ENCODE results near the gene TSGA10. TPM values are rescaled to one million over a fixed set of nuclear protein-coding genes. Genes with fewer than 3 reads are reported as not detected.

TSGA10 gene
- total RNA-seq, 2 donors from 2014 or later, result 3.5 to 9.8 TPM

GRCh38 chr2:99171377-99172140, 16.8 kb upstream of the TSGA10 start:
- ATAC-seq (replicated peaks), result peak; percentile 23
- no peak overlapping the region for H3K4me3 Mint-ChIP-seq
- no peaks in the 10 kb centered on the region for H3K9me3 Mint-ChIP-seq
- H3K27me3 Mint-ChIP-seq, result no peaks in the 10 kb centered on the region
- H3K27ac Mint-ChIP-seq, result peak overlapping the region; percentile 36
- H3K4me1 Mint-ChIP-seq, result peaks cover 20% of the 10 kb centered on the region
- H3K36me3 Mint-ChIP-seq (ENCODE audit: low read depth), result peaks cover 96% of the 10 kb centered on the region

GRCh38 chr2:99169534-99169933, 14.8 kb upstream of the TSGA10 start:
- Mint-ChIP-seq H3K36me3 (ENCODE audit: low read depth) (peaks cover 99% of the 10 kb centered on the region), H3K4me3 (no peak overlapping the region), H3K4me1 (peaks cover 10% of the 10 kb centered on the region), H3K27ac (peak overlapping the region; percentile 46), H3K9me3 (no peaks in the 10 kb centered on the region), H3K27me3 (no peaks in the 10 kb centered on the region)
- peak; percentile 45 for ATAC-seq (replicated peaks)

GRCh38 chr2:99166218-99166617, 11.5 kb upstream of the TSGA10 start:
- no peaks in the 10 kb centered on the region for H3K4me1 Mint-ChIP-seq
- H3K27ac Mint-ChIP-seq, result peak overlapping the region; percentile 5
- no peaks in the 10 kb centered on the region for H3K27me3 Mint-ChIP-seq
- H3K4me3 Mint-ChIP-seq, result no peak overlapping the region
- peak; percentile 59 for ATAC-seq (replicated peaks)
- H3K9me3 Mint-ChIP-seq, result no peaks in the 10 kb centered on the region
- peaks cover 96% of the 10 kb centered on the region for H3K36me3 Mint-ChIP-seq (ENCODE audit: low read depth)

GRCh38 chr2:99159594-99159993, 4.9 kb upstream of the TSGA10 start:
- H3K27me3 Mint-ChIP-seq, result no peaks in the 10 kb centered on the region
- H3K4me1 Mint-ChIP-seq, result peaks cover 10% of the 10 kb centered on the region
- no peak for ATAC-seq (replicated peaks)

GRCh38 chr2:99158599-99158998, 3.9 kb upstream of the TSGA10 start:
- Mint-ChIP-seq H3K4me1 (peaks cover 10% of the 10 kb centered on the region), H3K4me3 (no peak overlapping the region), H3K36me3 (ENCODE audit: low read depth) (peaks cover 50% of the 10 kb centered on the region), H3K9me3 (no peaks in the 10 kb centered on the region), H3K27ac (no peak overlapping the region), H3K27me3 (no peaks in the 10 kb centered on the region)
- no peak for ATAC-seq (replicated peaks)

More at GRCh38 chr2:99159594-99159993, 4.9 kb upstream of the TSGA10 start:
- peak overlapping the region; percentile 62 for H3K27ac Mint-ChIP-seq
- peaks cover 56% of the 10 kb centered on the region for H3K36me3 Mint-ChIP-seq (ENCODE audit: low read depth)
- no peaks in the 10 kb centered on the region for H3K9me3 Mint-ChIP-seq
- no peak overlapping the region for H3K4me3 Mint-ChIP-seq

GRCh38 chr2:99156891-99157290, 2.1 kb upstream of the TSGA10 start:
- no peaks in the 10 kb centered on the region for H3K9me3 Mint-ChIP-seq
- no peaks in the 10 kb centered on the region for H3K27me3 Mint-ChIP-seq
- H3K4me3 Mint-ChIP-seq, result no peak overlapping the region
- H3K4me1 Mint-ChIP-seq, result peaks cover 10% of the 10 kb centered on the region
- H3K36me3 Mint-ChIP-seq (ENCODE audit: low read depth), result peaks cover 34% of the 10 kb centered on the region
- peak overlapping the region; percentile 18 for H3K27ac Mint-ChIP-seq
- ATAC-seq (replicated peaks), result no peak

- Mint-ChIP-seq H3K27ac (no peak overlapping the region), H3K4me1 (peaks cover 11% of the 10 kb centered on the region), H3K9me3 (no peaks in the 10 kb centered on the region), H3K27me3 (no peaks in the 10 kb centered on the region), H3K36me3 (ENCODE audit: low read depth) (peaks cover 8% of the 10 kb centered on the region), H3K4me3 (no peak overlapping the region)
- ATAC-seq (replicated peaks), result no peak
These were observed 679 bp downstream of the TSGA10 start for GRCh38 chr2:99153921-99154604.

- H3K27ac Mint-ChIP-seq, result no peak overlapping the region
- H3K27me3 Mint-ChIP-seq, result no peaks in the 10 kb centered on the region
- H3K4me3 Mint-ChIP-seq, result no peak overlapping the region
- H3K9me3 Mint-ChIP-seq, result no peaks in the 10 kb centered on the region
- H3K36me3 Mint-ChIP-seq (ENCODE audit: low read depth), result peaks cover 13% of the 10 kb centered on the region
- ATAC-seq (replicated peaks), result no peak
- peaks cover 9% of the 10 kb centered on the region for H3K4me1 Mint-ChIP-seq
These were observed 2.4 kb downstream of the TSGA10 start for GRCh38 chr2:99152199-99152895.

GRCh38 chr2:99150706-99151105, 4.0 kb downstream of the TSGA10 start:
- Mint-ChIP-seq H3K36me3 (ENCODE audit: low read depth) (peaks cover 13% of the 10 kb centered on the region), H3K9me3 (no peaks in the 10 kb centered on the region), H3K4me1 (peaks cover 5% of the 10 kb centered on the region), H3K27ac (peak overlapping the region; percentile 10), H3K27me3 (no peaks in the 10 kb centered on the region), H3K4me3 (no peak overlapping the region)
- ATAC-seq (replicated peaks), result no peak

- Mint-ChIP-seq H3K27ac (peak within 1 kb of the TSS; percentile 97), H3K36me3 (ENCODE audit: low read depth) (peaks cover 6% of the 10 kb centered on the region), H3K9me3 (no peaks in the 10 kb centered on the region), H3K27me3 (no peaks in the 10 kb centered on the region), H3K4me1 (peaks cover 4% of the 10 kb centered on the region), H3K4me3 (peak within 1 kb of the TSS; percentile 95)
- peak; percentile 95 for ATAC-seq (replicated peaks)
These were observed 13.3 kb downstream of the TSGA10 start, which contains the start of gene C2orf15 for GRCh38 chr2:99141110-99142108. C2orf15 (plus strand) TSS chr2:99141707; CDS start chr2:99150559, 8,852 bp downstream.

- Mint-ChIP-seq H3K4me3 (peak overlapping the region; percentile 95), H3K27me3 (no peaks in the 10 kb centered on the region), H3K9me3 (no peaks in the 10 kb centered on the region), H3K27ac (peak overlapping the region; percentile 97), H3K4me1 (peaks cover 4% of the 10 kb centered on the region), H3K36me3 (ENCODE audit: low read depth) (peaks cover 6% of the 10 kb centered on the region)
- peak; percentile 45 for ATAC-seq (replicated peaks)
These were observed 14.0 kb downstream of the TSGA10 start for GRCh38 chr2:99140860-99141109.

GRCh38 chr2:99140056-99140859, 14.5 kb downstream of the TSGA10 start:
- no peak for ATAC-seq (replicated peaks)
- no peaks in the 10 kb centered on the region for H3K27me3 Mint-ChIP-seq
- peak overlapping the region; percentile 95 for H3K4me3 Mint-ChIP-seq
- H3K9me3 Mint-ChIP-seq, result no peaks in the 10 kb centered on the region
- H3K27ac Mint-ChIP-seq, result peak overlapping the region; percentile 97
- H3K4me1 Mint-ChIP-seq, result peaks cover 4% of the 10 kb centered on the region
- H3K36me3 Mint-ChIP-seq (ENCODE audit: low read depth), result peaks cover 6% of the 10 kb centered on the region

GRCh38 chr2:99139003-99139402, 15.7 kb downstream of the TSGA10 start:
- Mint-ChIP-seq H3K4me3 (no peak overlapping the region), H3K9me3 (peaks cover 4% of the 10 kb centered on the region), H3K36me3 (ENCODE audit: low read depth) (peaks cover 6% of the 10 kb centered on the region), H3K27ac (no peak overlapping the region), H3K27me3 (no peaks in the 10 kb centered on the region), H3K4me1 (peaks cover 4% of the 10 kb centered on the region)
- ATAC-seq (replicated peaks), result no peak
